ENCODE results near the gene IL4R. TPM values are rescaled to one million over a fixed set of nuclear protein-coding genes. Genes with fewer than 3 reads are reported as not detected.

The IL4R gene
- total and polyA plus RNA-seq, 10 of the 15 experiments (the other 5 are each of a cell fraction or from before 2014, with no cell fraction given), result 2.6 to 70.4 (median 36.6) TPM

DNA sequence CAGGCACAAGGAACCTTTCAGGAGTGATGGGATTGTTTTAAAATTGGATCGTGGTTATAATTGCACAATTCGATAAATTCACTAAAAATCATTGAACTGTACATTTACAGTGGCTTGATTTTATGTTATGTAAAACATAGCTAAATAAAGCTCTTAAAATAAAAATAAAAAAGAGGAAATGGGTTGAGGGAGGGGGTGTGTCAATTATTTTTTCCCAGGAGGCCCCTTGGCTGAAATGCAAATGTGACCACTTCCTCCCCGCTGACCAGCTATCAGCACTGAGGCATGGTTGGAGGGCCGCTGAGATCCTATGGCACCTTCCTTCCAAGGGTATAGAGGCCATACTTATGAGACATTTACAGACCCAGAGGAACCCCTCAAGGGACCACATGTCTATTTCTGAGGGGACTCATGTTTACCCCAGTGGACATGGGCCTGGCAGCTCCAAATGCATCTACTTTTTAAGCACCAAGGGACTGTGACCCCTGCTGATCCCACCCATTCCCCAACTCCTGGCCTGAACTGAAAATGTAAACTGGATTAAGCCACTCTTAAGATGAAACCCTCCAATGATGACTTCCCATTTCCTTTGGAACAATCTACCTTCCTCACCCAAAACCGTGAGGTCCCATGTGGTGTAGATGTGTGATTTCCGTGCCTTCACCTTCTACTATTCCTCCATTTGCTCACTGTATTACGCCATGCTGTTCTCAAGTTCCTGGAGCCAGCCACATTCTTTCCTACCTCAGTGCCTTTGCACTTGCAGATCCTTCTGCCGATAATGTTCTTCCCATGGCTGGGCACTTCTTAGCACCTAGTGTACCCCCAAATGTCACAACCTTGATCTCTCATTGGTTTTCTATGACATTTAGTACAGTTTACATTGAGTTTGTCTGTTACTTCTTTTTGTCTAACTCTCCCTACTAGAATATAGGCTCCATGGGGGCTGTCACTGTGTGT is 85.4 kb downstream of the IL4R start (continued):
- peak; percentile 82 for TF ChIP-seq TBL1XR1 (IDR thresholded peaks at IDR 0.05; ENCODE audit: low read depth, low read length)
- TF ChIP-seq HDGF (IDR thresholded peaks at IDR 0.05), result peak; percentile 24; the same call in 1 of the 2 replicates
- TF ChIP-seq GATAD2B (conservative IDR thresholded peaks at IDR 0.05; ENCODE audit: low read depth), result no peak; the same call in 1 of the 2 replicates
- peak; percentile 36; the same call in 1 of the 2 replicates for TF ChIP-seq CREM (IDR thresholded peaks at IDR 0.05; ENCODE audit: low read depth)
- TF ChIP-seq IRF5 (IDR thresholded peaks at IDR 0.05; ENCODE audit: borderline replicate concordance), result no peak
- peak; percentile 37 for TF ChIP-seq KLF5 (IDR thresholded peaks at IDR 0.05; ENCODE audit: partially characterized antibody)
- no peak for TF ChIP-seq ZBED1 (IDR thresholded peaks at IDR 0.05; ENCODE audit: borderline replicate concordance)
- TF ChIP-seq SRF (IDR thresholded peaks at IDR 0.05; ENCODE audit: low read depth in 2 of 2, low read length in 2 of 2), result no peak
- peak; percentile 67 for TF ChIP-seq SP1 (IDR thresholded peaks at IDR 0.05; ENCODE audit: low read depth, low read length)

- RAD21 ChIA-PET (ENCODE audit: unreplicated experiment), result interaction anchor here (0.9 to 12.8 kb wide), 13 partner anchors 13 to 248 kb away, joined by 3 to 224 read pairs (median 14); no protein-coding TSS in a partner anchor
- Histone ChIP-seq H3K9me3 (replicated peaks; ENCODE audit: control insufficient read depth, insufficient read depth, low read length) (no peaks in the 10 kb centered on the region; the same call in none of the 3 replicates), H3K4me2 (ENCODE audit: control insufficient read depth, insufficient read depth) (peak overlapping the region; percentile 64), H3K27ac (ENCODE audit: control insufficient read depth, insufficient read depth) (peak overlapping the region; percentile 97), H2AFZ (ENCODE audit: control insufficient read depth, low read depth, low read length) (no peak overlapping the region), H3K79me2 (ENCODE audit: control insufficient read depth, insufficient read depth, low read length) (peaks cover 48% of the 10 kb centered on the region), H3K9ac (ENCODE audit: control insufficient read depth, insufficient read depth, low read length) (no peak overlapping the region), H3K36me3 (ENCODE audit: control insufficient read depth in 2 of 2, insufficient read depth in 2 of 2, low read length in 1 of 2) (no peaks in the 10 kb centered on the region; a peak in 1 of 4 replicates), H4K20me1 (ENCODE audit: control insufficient read depth, insufficient read depth) (no peaks in the 10 kb centered on the region), H3K4me3 (peak overlapping the region; percentile 11; the same call in 1 of the 2 replicates), H3K4me1 (ENCODE audit: control insufficient read depth, insufficient read depth, low read length) (peaks cover 40% of the 10 kb centered on the region), H3K27me3 (replicated peaks in 1 of 2; ENCODE audit: control insufficient read depth in 2 of 2, insufficient read depth in 2 of 2, low read length in 1 of 2) (no peaks in the 10 kb centered on the region)
- CTCF ChIA-PET, result interaction anchor here (1.1 to 9.2 kb wide), 11 partner anchors 10 to 165 kb away, joined by 3 to 113 read pairs (median 9); no protein-coding TSS in a partner anchor
- in situ Hi-C loops (cut with MboI) (no loop called here), intact Hi-C loops (cut with micrococcal nuclease; ENCODE audit: unreplicated experiment) (loop anchor here (1.0 to 2.0 kb wide), 3 partner anchors 11 to 163 kb away; no protein-coding TSS in a partner anchor)
- ATAC-seq (no peak), DNase-seq (ENCODE audit: low read depth, low spot score) (no peak), FAIRE-seq (no peak)
- WGBS (ENCODE audit: insufficient coverage, insufficient replicate concordance, low lambda C conversion rate, missing lambda C conversion rate), result 94% methylated on average over 2 of the region's 2 CpGs
- no peak for TF ChIP-seq ZNF622 (IDR thresholded peaks at IDR 0.05)
- 0 out of 2 replicates have a peak, but pooled peaks have one; percentile 24 for TF ChIP-seq ZNF217 (IDR thresholded peaks at IDR 0.05)
- no peak for TF ChIP-seq CREB1 (IDR thresholded peaks at IDR 0.05; ENCODE audit: low read depth)
- no peak; the same call in 1 of the 2 replicates for TF ChIP-seq CHD4 (IDR thresholded peaks at IDR 0.05)
- TF ChIP-seq E2F8 (IDR thresholded peaks at IDR 0.05; ENCODE audit: low read depth, partially characterized antibody), result no peak
- TF ChIP-seq ZSCAN29 (IDR thresholded peaks at IDR 0.05), result no peak
- no peak for TF ChIP-seq SMAD1 (IDR thresholded peaks at IDR 0.05; ENCODE audit: low read depth, partially characterized antibody)
- BruUV-seq (replicated peaks), result no TSS peak
- SMC1A ChIA-PET (ENCODE audit: uncharacterized antibody, unreplicated experiment), result interaction anchor here (1.2 to 10.9 kb wide), 11 partner anchors 8 to 219 kb away, joined by 5 to 220 read pairs (median 14); partner anchors contain the start of gene KDM8
- POLR2A ChIA-PET, result interaction anchor here (0.7 to 11.1 kb wide), 10 partner anchors 12 to 220 kb away, joined by 3 to 208 read pairs (median 9); no protein-coding TSS in a partner anchor
These were observed 86.2 kb downstream of the IL4R start for GRCh38 chr16:27399969-27400368.
